ENCODE results near the gene TRIP6. TPM values are rescaled to one million over a fixed set of nuclear protein-coding genes. Genes with fewer than 3 reads are reported as not detected.
"Not testable (repeated sequence)": the region's sequence is repeated elsewhere in the genome, so short reads cannot be mapped to it uniquely, and the experiment has no call there.

TRIP6 gene
- total RNA-seq, 4 donors from 2014 or later: 71.9 to 94.3 (median 89.5) TPM

GRCh38 chr7:100914879-100915447 is 47.8 kb downstream of the TRIP6 start:
- Histone ChIP-seq H3K4me1 (peaks cover 0 to 6% (median 0%) of the 10 kb centered on the region in 3 donors), H3K36me3 (no peaks in the 10 kb centered on the region), H3K4me3 (no peak overlapping the region), H3K9me3 (no peaks in the 10 kb centered on the region), H3K27ac (no peak overlapping the region), H3K27me3 (peaks cover 30% of the 10 kb centered on the region)
- WGBS, 2 donors (ENCODE audit: low coverage in 1 of 2): 85 to 87% methylated on average over 4 to 8 of the region's 8 CpGs
- no peak for TF ChIP-seq POLR2AphosphoS5 (IDR thresholded peaks at IDR 0.05)
- TF ChIP-seq CTCF (IDR thresholded peaks at IDR 0.05): no peak
- no peak for TF ChIP-seq EP300 (IDR thresholded peaks at IDR 0.05)
- TF ChIP-seq POLR2A (IDR thresholded peaks at IDR 0.05): no peak
- ATAC-seq: no peak

DNA sequence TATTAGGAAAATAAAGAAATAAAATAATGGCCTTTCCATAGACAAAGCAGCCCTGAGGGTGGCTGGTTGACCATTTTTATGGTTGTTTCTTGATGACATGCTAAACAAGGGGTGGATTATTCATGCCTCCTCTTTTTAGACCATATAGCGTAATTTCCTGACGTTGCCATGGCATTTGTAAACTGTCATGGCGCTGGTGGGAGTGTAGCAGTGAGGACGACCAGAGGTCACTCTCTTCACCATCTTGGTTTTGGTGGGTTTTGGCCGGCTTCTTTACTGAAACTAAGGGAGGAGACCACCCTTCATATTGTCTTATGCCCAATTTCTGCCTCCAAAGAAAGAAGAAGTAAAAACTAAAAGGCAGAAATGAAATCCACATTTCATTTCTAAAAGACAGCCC is 52.1 kb downstream of the TRIP6 start:
- H3K27me3 ChIP-seq: peaks cover 26% of the 10 kb centered on the region
- H3K9me3 ChIP-seq, H3K27ac ChIP-seq, H3K4me3 ChIP-seq, ATAC-seq, H3K36me3 ChIP-seq, H3K4me1 ChIP-seq: not testable (repeated sequence)
- 85 to 86% methylated on average over 4 to 5 of the region's 5 CpGs for WGBS, 2 donors (ENCODE audit: low coverage in 1 of 2)

DNA sequence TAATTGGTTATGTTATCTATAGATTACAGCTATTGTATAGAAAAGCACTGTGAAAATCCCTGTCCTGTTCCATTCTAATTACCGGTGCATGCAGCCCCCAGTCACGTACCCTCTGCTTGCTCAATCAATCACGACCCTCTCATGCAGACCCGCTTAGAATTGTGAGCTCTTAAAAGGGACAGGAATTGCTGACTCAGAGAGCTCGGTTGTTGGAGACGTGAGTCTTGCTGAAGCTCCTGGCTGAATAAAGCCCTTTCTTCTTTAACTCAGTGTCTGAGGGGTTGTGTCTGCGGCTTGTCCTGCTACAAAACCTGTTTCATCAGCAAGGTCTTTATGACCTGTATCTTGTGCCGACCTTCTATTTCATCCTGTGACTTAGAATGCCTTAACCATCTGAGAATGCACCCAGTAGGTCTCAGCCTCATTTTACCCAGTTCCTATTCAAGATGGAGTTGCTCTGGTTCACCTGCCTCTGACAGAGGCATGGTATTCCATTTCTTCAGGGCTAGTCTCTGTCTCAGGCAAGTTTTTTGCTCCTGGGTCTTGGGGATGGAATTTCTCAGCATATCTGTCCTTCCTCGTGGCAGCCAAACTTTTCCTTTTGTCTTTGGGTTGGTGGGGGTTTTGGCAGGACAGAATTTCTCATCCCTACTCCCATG is 52.7 kb downstream of the TRIP6 start:
- not testable (repeated sequence) for H3K4me1 ChIP-seq, H3K27ac ChIP-seq, H3K9me3 ChIP-seq, H3K4me3 ChIP-seq, ATAC-seq, H3K36me3 ChIP-seq
- 48 to 79% methylated on average over 2 to 9 of the region's 9 CpGs for WGBS, 2 donors (ENCODE audit: low coverage in 1 of 2)
- H3K27me3 ChIP-seq: peaks cover 23% of the 10 kb centered on the region

DNA sequence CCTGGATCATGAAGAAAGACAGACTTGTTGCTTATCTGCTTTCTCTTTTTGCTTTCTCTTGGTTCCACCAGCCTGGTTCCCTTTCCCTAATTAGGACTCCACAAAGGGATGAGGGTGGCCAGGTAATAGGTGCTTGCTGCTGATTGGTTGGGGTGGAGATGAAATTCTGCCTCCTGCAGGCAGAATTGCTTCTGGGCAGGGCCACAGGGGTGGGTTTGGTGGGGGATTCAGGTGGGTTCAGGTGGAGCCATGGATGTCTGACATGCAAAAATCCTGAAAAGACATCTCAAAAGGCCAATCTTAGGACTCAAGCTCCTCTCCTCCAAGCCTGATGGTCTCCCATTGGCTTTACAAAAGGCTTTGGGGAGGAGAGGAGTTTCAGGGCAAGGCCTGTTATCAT is 53.9 kb downstream of the TRIP6 start:
- no peak overlapping the region for H3K4me3 ChIP-seq
- no peaks in the 10 kb centered on the region for H3K9me3 ChIP-seq
- no peaks in the 10 kb centered on the region for H3K36me3 ChIP-seq
- H3K27ac ChIP-seq: no peak overlapping the region
- no peak for ATAC-seq
- peaks cover 14% of the 10 kb centered on the region for H3K27me3 ChIP-seq
- TF ChIP-seq POLR2A (IDR thresholded peaks at IDR 0.05): no peak
- TF ChIP-seq CTCF (IDR thresholded peaks at IDR 0.05): no peak
- no peak for TF ChIP-seq POLR2AphosphoS5 (IDR thresholded peaks at IDR 0.05)
- no peak for TF ChIP-seq EP300 (IDR thresholded peaks at IDR 0.05)
- H3K4me1 ChIP-seq: peaks cover 0 to 5% (median 0%) of the 10 kb centered on the region in 3 donors

Small RNAs within 50 kb of the gene (small RNA-seq; reads per million reads assigned to genes)
- 0 reads per million in 4 donors for gene RN7SL549P
- gene RN7SL750P: 0 reads per million in 4 donors

Other genes starting within 250 kb of the TRIP6 start
- gene TFR2, start 225.8 kb upstream of the TRIP6 start, total RNA-seq: 1 to 10 TPM in 1 of 4 donors, not detected in 3; 1.6 TPM
- gene ACTL6B, start 210.9 kb upstream of the TRIP6 start, total RNA-seq: 1 to 10 TPM in 1 of 4 donors, not detected in 3; 2.2 TPM
- 100 to 1,000 TPM; 124 to 217 (median 162) TPM for gene GNB2, start 193.6 kb upstream of the TRIP6 start, total RNA-seq
- gene GIGYF1, start 173.1 kb upstream of the TRIP6 start, total RNA-seq: 10 to 100 TPM; 20.4 to 43.3 (median 31.0) TPM
- 10 to 100 TPM; 31.4 to 40.6 (median 33.2) TPM for gene POP7, start 161.3 kb upstream of the TRIP6 start, total RNA-seq
- not detected for gene EPO, start 146.9 kb upstream of the TRIP6 start, total RNA-seq
- not detected for gene ZAN, start 133.8 kb upstream of the TRIP6 start, total RNA-seq
- gene EPHB4, start 39.9 kb upstream of the TRIP6 start, total RNA-seq: 10 to 100 TPM; 19.0 to 55.6 (median 41.5) TPM
- gene SLC12A9, start 14.7 kb upstream of the TRIP6 start, total RNA-seq: 10 to 100 TPM; 11.2 to 32.9 (median 20.2) TPM
- 10 to 100 TPM; 47.5 to 73.4 (median 57.0) TPM for gene SRRT, start 7.7 kb downstream of the TRIP6 start, total RNA-seq
- gene UFSP1, start 22.3 kb downstream of the TRIP6 start, total RNA-seq: 1 to 10 TPM; 5.4 to 9.2 (median 7.7) TPM
- gene ACHE, start 28.5 kb downstream of the TRIP6 start, total RNA-seq: 1 to 10 TPM in 3 of 4 donors, under 1 TPM in 1; 0.62 to 3.6 (median 1.1) TPM
- under 1 TPM in 1 of 4 donors, not detected in 3; 0.31 TPM for gene MUC3A, start 82.1 kb downstream of the TRIP6 start, total RNA-seq
- gene MUC12, start 102.2 kb downstream of the TRIP6 start, total RNA-seq: 10 to 100 TPM in 1 of 4 donors, under 1 TPM in 1, not detected in 2; 0.54 to 15.1 TPM
- gene MUC17, start 152.7 kb downstream of the TRIP6 start, total RNA-seq: under 1 TPM in 1 of 4 donors, not detected in 3; 0.08 TPM
- gene TRIM56, start 218.1 kb downstream of the TRIP6 start, total RNA-seq: 10 to 100 TPM; 15.0 to 26.4 (median 23.0) TPM